GM23338 (cell line): ENCODE results near the gene SEC61A1.
A peak's percentile ranks its signal among the peaks of the same experiment; 100 is the strongest.

Experiments
- CREB1 ChIP-seq: fragments of 250-450 bp; sonication (Bioruptor Pico); IDR thresholded peaks from 2 replicates; pipeline ENCODE4 v1.5.0; 2020; ENCODE audit warnings: low read depth, mild to moderate bottlenecking, moderate library complexity
- EZH2 ChIP-seq: fragments of 200-600 bp; sonication (generic); IDR thresholded peaks from one replicate; pipeline ENCODE4 v1.8.0; 2017; ENCODE audit warnings: antibody characterized with exemption, mild to moderate bottlenecking, low read depth; ENCODE audit not compliant: unreplicated experiment
- EZH2phosphoT487 ChIP-seq: fragments of 200-600 bp; sonication (generic); IDR thresholded peaks from one replicate; pipeline ENCODE4 v1.8.1; 2018; ENCODE audit warnings: antibody characterized with exemption; ENCODE audit not compliant: unreplicated experiment
- POLR2AphosphoS5 ChIP-seq: IDR thresholded peaks from 2 replicates; pipeline ENCODE4 v1.6.1; 2016; ENCODE audit warnings: antibody characterized with exemption, low read depth
- STAT1 ChIP-seq: IDR thresholded peaks from one replicate; pipeline ENCODE4 v1.6.1; 2016; ENCODE audit warnings: antibody characterized with exemption; ENCODE audit not compliant: unreplicated experiment
- ZNF114 ChIP-seq: fragments of 250-450 bp; sonication (Bioruptor Pico); IDR thresholded peaks from 2 replicates; pipeline ENCODE4 v1.5.0; 2020; ENCODE audit warnings: mild to moderate bottlenecking, moderate library complexity
- TF ChIP-seq, protein P1 (sequence below), 2 experiments: fragments of 200-600 bp in 1 of 2; sonication (generic) in 1 of 2; conservative IDR thresholded peaks; 2 replicates each; pipeline versions ENCODE4 v1.5.1 to v1.6.1; 2016 to 2017; ENCODE audit warnings: antibody characterized with exemption in 2 of 2, low read depth in 2 of 2, mild to moderate bottlenecking in 2 of 2, moderate library complexity in 1 of 2
- TF ChIP-seq, protein P2 (sequence below): IDR thresholded peaks from one replicate; pipeline ENCODE4 v1.6.1; 2018; ENCODE audit warnings: antibody characterized with exemption; ENCODE audit not compliant: unreplicated experiment
- TF ChIP-seq, protein P3 (sequence below): fragments of 250-450 bp; sonication (Bioruptor Pico); IDR thresholded peaks from 2 replicates; pipeline ENCODE4 v1.5.0; 2020; ENCODE audit warnings: mild to moderate bottlenecking, moderate library complexity
- TF ChIP-seq, protein P4 (sequence below): IDR thresholded peaks from 2 replicates; pipeline ENCODE4 v1.6.1; 2016; ENCODE audit warnings: antibody characterized with exemption

DNA sequence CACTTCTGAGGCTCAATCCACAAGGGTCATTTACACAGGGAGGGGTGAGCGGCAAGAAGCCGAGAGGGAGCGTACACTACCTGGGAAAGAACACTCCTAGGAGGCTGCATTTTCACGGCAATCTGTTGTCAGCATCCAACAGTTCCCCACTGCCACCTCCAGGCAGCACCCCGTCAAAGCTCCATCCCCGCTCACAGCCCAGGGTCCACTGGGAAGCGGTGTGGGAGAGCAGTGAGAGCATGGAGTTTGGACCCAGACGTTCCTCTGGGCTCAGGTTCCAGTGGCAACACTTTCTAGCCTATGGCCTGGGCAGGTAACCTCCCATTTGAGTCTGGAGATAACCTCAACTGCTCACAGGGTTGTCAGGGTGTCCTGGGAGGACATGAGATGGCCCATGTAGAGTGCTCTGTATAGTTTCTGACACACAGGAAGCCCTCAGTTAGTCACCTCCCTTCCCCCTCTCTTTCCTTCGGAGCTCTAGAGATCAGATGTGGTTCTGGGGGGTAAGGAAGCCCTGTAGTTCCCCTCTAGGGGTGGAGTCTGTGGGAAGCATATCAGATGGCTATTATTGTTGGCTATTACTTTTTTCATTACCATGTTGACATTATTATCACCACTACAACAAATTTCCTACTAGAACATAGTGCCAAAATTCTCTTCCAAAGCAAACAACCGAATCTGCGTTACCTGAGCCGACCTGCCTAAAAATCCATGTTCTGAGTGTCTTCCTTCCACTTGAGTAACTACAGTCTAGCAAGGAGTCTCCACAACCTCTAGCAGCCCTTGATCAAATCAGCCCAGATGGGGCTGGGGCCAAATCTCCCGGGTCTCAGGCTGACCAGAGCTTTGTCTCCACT is 42.3 kb downstream of the SEC61A1 start:
- TF ChIP-seq, protein P1, sequence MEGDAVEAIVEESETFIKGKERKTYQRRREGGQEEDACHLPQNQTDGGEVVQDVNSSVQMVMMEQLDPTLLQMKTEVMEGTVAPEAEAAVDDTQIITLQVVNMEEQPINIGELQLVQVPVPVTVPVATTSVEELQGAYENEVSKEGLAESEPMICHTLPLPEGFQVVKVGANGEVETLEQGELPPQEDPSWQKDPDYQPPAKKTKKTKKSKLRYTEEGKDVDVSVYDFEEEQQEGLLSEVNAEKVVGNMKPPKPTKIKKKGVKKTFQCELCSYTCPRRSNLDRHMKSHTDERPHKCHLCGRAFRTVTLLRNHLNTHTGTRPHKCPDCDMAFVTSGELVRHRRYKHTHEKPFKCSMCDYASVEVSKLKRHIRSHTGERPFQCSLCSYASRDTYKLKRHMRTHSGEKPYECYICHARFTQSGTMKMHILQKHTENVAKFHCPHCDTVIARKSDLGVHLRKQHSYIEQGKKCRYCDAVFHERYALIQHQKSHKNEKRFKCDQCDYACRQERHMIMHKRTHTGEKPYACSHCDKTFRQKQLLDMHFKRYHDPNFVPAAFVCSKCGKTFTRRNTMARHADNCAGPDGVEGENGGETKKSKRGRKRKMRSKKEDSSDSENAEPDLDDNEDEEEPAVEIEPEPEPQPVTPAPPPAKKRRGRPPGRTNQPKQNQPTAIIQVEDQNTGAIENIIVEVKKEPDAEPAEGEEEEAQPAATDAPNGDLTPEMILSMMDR (conservative IDR thresholded peaks at IDR 0.05; ENCODE audit: low read depth in 2 of 2): peak in 1 of 2 experiments; percentile 21; a peak in 1 of 4 replicates
- TF ChIP-seq EZH2: no peak
- no peak for TF ChIP-seq POLR2AphosphoS5
- TF ChIP-seq CREB1 (CRISPR knock-in tag): no peak
- TF ChIP-seq, protein P2, sequence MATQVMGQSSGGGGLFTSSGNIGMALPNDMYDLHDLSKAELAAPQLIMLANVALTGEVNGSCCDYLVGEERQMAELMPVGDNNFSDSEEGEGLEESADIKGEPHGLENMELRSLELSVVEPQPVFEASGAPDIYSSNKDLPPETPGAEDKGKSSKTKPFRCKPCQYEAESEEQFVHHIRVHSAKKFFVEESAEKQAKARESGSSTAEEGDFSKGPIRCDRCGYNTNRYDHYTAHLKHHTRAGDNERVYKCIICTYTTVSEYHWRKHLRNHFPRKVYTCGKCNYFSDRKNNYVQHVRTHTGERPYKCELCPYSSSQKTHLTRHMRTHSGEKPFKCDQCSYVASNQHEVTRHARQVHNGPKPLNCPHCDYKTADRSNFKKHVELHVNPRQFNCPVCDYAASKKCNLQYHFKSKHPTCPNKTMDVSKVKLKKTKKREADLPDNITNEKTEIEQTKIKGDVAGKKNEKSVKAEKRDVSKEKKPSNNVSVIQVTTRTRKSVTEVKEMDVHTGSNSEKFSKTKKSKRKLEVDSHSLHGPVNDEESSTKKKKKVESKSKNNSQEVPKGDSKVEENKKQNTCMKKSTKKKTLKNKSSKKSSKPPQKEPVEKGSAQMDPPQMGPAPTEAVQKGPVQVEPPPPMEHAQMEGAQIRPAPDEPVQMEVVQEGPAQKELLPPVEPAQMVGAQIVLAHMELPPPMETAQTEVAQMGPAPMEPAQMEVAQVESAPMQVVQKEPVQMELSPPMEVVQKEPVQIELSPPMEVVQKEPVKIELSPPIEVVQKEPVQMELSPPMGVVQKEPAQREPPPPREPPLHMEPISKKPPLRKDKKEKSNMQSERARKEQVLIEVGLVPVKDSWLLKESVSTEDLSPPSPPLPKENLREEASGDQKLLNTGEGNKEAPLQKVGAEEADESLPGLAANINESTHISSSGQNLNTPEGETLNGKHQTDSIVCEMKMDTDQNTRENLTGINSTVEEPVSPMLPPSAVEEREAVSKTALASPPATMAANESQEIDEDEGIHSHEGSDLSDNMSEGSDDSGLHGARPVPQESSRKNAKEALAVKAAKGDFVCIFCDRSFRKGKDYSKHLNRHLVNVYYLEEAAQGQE: no peak
- no peak for TF ChIP-seq EZH2phosphoT487
- TF ChIP-seq, protein P3, sequence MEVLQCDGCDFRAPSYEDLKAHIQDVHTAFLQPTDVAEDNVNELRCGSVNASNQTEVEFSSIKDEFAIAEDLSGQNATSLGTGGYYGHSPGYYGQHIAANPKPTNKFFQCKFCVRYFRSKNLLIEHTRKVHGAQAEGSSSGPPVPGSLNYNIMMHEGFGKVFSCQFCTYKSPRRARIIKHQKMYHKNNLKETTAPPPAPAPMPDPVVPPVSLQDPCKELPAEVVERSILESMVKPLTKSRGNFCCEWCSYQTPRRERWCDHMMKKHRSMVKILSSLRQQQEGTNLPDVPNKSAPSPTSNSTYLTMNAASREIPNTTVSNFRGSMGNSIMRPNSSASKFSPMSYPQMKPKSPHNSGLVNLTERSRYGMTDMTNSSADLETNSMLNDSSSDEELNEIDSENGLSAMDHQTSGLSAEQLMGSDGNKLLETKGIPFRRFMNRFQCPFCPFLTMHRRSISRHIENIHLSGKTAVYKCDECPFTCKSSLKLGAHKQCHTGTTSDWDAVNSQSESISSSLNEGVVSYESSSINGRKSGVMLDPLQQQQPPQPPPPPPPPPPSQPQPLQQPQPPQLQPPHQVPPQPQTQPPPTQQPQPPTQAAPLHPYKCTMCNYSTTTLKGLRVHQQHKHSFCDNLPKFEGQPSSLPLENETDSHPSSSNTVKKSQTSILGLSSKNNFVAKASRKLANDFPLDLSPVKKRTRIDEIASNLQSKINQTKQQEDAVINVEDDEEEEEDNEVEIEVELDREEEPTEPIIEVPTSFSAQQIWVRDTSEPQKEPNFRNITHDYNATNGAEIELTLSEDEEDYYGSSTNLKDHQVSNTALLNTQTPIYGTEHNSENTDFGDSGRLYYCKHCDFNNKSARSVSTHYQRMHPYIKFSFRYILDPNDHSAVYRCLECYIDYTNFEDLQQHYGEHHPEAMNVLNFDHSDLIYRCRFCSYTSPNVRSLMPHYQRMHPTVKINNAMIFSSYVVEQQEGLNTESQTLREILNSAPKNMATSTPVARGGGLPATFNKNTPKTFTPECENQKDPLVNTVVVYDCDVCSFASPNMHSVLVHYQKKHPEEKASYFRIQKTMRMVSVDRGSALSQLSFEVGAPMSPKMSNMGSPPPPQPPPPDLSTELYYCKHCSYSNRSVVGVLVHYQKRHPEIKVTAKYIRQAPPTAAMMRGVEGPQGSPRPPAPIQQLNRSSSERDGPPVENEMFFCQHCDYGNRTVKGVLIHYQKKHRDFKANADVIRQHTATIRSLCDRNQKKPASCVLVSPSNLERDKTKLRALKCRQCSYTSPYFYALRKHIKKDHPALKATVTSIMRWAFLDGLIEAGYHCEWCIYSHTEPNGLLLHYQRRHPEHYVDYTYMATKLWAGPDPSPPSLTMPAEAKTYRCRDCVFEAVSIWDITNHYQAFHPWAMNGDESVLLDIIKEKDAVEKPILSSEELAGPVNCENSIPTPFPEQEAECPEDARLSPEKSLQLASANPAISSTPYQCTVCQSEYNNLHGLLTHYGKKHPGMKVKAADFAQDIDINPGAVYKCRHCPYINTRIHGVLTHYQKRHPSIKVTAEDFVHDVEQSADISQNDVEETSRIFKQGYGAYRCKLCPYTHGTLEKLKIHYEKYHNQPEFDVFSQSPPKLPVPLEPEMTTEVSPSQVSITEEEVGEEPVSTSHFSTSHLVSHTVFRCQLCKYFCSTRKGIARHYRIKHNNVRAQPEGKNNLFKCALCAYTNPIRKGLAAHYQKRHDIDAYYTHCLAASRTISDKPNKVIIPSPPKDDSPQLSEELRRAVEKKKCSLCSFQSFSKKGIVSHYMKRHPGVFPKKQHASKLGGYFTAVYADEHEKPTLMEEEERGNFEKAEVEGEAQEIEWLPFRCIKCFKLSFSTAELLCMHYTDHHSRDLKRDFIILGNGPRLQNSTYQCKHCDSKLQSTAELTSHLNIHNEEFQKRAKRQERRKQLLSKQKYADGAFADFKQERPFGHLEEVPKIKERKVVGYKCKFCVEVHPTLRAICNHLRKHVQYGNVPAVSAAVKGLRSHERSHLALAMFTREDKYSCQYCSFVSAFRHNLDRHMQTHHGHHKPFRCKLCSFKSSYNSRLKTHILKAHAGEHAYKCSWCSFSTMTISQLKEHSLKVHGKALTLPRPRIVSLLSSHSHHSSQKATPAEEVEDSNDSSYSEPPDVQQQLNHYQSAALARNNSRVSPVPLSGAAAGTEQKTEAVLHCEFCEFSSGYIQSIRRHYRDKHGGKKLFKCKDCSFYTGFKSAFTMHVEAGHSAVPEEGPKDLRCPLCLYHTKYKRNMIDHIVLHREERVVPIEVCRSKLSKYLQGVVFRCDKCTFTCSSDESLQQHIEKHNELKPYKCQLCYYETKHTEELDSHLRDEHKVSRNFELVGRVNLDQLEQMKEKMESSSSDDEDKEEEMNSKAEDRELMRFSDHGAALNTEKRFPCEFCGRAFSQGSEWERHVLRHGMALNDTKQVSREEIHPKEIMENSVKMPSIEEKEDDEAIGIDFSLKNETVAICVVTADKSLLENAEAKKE: no peak
- TF ChIP-seq STAT1: no peak
- TF ChIP-seq, protein P4, sequence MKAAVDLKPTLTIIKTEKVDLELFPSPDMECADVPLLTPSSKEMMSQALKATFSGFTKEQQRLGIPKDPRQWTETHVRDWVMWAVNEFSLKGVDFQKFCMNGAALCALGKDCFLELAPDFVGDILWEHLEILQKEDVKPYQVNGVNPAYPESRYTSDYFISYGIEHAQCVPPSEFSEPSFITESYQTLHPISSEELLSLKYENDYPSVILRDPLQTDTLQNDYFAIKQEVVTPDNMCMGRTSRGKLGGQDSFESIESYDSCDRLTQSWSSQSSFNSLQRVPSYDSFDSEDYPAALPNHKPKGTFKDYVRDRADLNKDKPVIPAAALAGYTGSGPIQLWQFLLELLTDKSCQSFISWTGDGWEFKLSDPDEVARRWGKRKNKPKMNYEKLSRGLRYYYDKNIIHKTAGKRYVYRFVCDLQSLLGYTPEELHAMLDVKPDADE: no peak
- TF ChIP-seq ZNF114 (CRISPR knock-in tag): no peak
